Hepatocyte (in vitro differentiated cells): ENCODE data around the gene PIM3. TPM values are rescaled to one million over a fixed set of nuclear protein-coding genes. Genes with fewer than 3 reads are reported as not detected.
A peak's percentile ranks its signal among the peaks of the same experiment; 100 is the strongest.
"Not testable (repeated sequence)": the region's sequence is repeated elsewhere in the genome, so short reads cannot be mapped to it uniquely, and the experiment has no call there.

Source experiments
- DNase-seq: peaks from one replicate; pipeline ENCODE4 v3.0.0-alpha.2; 2016; ENCODE audit warnings: low spot score
- H2AFZ ChIP-seq: fragments of 200-600 bp; sonication (generic); 2 replicates; pipeline ENCODE4 v1.6.0; 2016; ENCODE audit warnings: antibody characterized with exemption, mild to moderate bottlenecking
- H3K27ac ChIP-seq: fragments of 200-600 bp; sonication (generic); 2 replicates; pipeline ENCODE4 v1.5.1; 2016; ENCODE audit warnings: mild to moderate bottlenecking
- H3K27me3 ChIP-seq: fragments of 200-600 bp; sonication (generic); 2 replicates; pipeline ENCODE4 v1.6.1; 2016
- H3K36me3 ChIP-seq: fragments of 200-600 bp; sonication (generic); replicated peaks from 2 replicates; pipeline ENCODE4 v1.5.1; 2016; ENCODE audit warnings: low read depth; ENCODE audit not compliant: insufficient read depth
- H3K4me1 ChIP-seq: fragments of 200-600 bp; sonication (generic); 2 replicates; pipeline ENCODE4 v1.5.1; 2016; ENCODE audit warnings: mild to moderate bottlenecking, moderate library complexity; ENCODE audit not compliant: insufficient read depth
- H3K4me2 ChIP-seq: fragments of 200-600 bp; sonication (generic); 2 replicates; pipeline ENCODE4 v1.6.0; 2016
- H3K4me3 ChIP-seq: fragments of 200-600 bp; sonication (generic); 2 replicates; pipeline ENCODE4 v1.5.1; 2016; ENCODE audit warnings: mild to moderate bottlenecking
- H3K79me2 ChIP-seq: fragments of 200-600 bp; sonication (generic); 2 replicates; pipeline ENCODE4 v1.6.0; 2017; ENCODE audit warnings: mild to moderate bottlenecking
- H3K9me2 ChIP-seq: fragments of 200-600 bp; sonication (generic); replicated peaks from 2 replicates; pipeline ENCODE4 v1.6.0; 2017; ENCODE audit warnings: mild to moderate bottlenecking; ENCODE audit not compliant: insufficient read depth
- H3K9me3 ChIP-seq: fragments of 200-600 bp; sonication (generic); 2 replicates; pipeline ENCODE4 v1.5.1; 2016; ENCODE audit warnings: low read depth, mild to moderate bottlenecking
- H4K20me1 ChIP-seq: fragments of 200-600 bp; sonication (generic); 2 replicates; pipeline ENCODE4 v1.6.0; 2016; ENCODE audit warnings: mild to moderate bottlenecking; ENCODE audit not compliant: insufficient read depth, poor library complexity, severe bottlenecking
- EZH2 ChIP-seq: fragments of 200-600 bp; sonication (generic); IDR thresholded peaks from 2 replicates; pipeline ENCODE4 v1.6.1; 2016; ENCODE audit warnings: antibody characterized with exemption, mild to moderate bottlenecking, borderline replicate concordance
- EZH2phosphoT487 ChIP-seq: fragments of 200-600 bp; sonication (generic); IDR thresholded peaks from one replicate; pipeline ENCODE4 v1.6.1; 2018; ENCODE audit warnings: antibody characterized with exemption, mild to moderate bottlenecking, low read depth, moderate library complexity; ENCODE audit not compliant: unreplicated experiment, severe bottlenecking
- WGBS: methylation state at CpG from one replicate; pipeline ENCODE4 v1.1.6; 2016; ENCODE audit warnings: low lambda C conversion rate; ENCODE audit errors: missing lambda C conversion rate; 5-methylcytosine and 5-hydroxymethylcytosine counted together
- polyA plus RNA-seq: library from polyadenylated mRNA; unstranded; fragments of >200 nt; fragmentation: Nextera tagmentation; extraction: Ambion mirVana; gene quantifications from 2 replicates; pipeline ENCODE4 v1.2.1, GENCODE V29; 2016
- total RNA-seq: library from RNA; depleted of rRNA; stranded (reverse); fragments of >200 nt; gene quantifications from 2 replicates; pipeline ENCODE4 v1.2.3, GENCODE V29; 2014
- TF ChIP-seq, protein P1 (sequence below): fragments of 200-600 bp; sonication (generic); IDR thresholded peaks from 2 replicates; pipeline ENCODE4 v1.5.1; 2016; ENCODE audit warnings: antibody characterized with exemption, mild to moderate bottlenecking; ENCODE audit not compliant: poor library complexity

Gene PIM3
- total and polyA plus RNA-seq, 2 experiments from 2014 or later: 81.1 to 138 TPM

GRCh38 chr22:49943405-49943765 is 17.2 kb upstream of the PIM3 start:
- Histone ChIP-seq H3K27me3 (no peaks in the 10 kb centered on the region), H3K9me3 (no peaks in the 10 kb centered on the region), H3K4me3 (no peak overlapping the region), H4K20me1 (no peaks in the 10 kb centered on the region), H3K79me2 (no peaks in the 10 kb centered on the region), H3K9me2 (no peaks in the 10 kb centered on the region), H3K4me1 (peaks cover 20% of the 10 kb centered on the region), H2AFZ (no peak overlapping the region), H3K27ac (peak overlapping the region; percentile 72), H3K4me2 (no peak overlapping the region), H3K36me3 (no peaks in the 10 kb centered on the region)
- DNase-seq: no peak
- WGBS: 75% methylated on average over 8 of the region's 11 CpGs
- no peak for TF ChIP-seq EZH2
- no peak for TF ChIP-seq EZH2phosphoT487
- TF ChIP-seq, protein P1, sequence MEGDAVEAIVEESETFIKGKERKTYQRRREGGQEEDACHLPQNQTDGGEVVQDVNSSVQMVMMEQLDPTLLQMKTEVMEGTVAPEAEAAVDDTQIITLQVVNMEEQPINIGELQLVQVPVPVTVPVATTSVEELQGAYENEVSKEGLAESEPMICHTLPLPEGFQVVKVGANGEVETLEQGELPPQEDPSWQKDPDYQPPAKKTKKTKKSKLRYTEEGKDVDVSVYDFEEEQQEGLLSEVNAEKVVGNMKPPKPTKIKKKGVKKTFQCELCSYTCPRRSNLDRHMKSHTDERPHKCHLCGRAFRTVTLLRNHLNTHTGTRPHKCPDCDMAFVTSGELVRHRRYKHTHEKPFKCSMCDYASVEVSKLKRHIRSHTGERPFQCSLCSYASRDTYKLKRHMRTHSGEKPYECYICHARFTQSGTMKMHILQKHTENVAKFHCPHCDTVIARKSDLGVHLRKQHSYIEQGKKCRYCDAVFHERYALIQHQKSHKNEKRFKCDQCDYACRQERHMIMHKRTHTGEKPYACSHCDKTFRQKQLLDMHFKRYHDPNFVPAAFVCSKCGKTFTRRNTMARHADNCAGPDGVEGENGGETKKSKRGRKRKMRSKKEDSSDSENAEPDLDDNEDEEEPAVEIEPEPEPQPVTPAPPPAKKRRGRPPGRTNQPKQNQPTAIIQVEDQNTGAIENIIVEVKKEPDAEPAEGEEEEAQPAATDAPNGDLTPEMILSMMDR: no peak

DNA sequence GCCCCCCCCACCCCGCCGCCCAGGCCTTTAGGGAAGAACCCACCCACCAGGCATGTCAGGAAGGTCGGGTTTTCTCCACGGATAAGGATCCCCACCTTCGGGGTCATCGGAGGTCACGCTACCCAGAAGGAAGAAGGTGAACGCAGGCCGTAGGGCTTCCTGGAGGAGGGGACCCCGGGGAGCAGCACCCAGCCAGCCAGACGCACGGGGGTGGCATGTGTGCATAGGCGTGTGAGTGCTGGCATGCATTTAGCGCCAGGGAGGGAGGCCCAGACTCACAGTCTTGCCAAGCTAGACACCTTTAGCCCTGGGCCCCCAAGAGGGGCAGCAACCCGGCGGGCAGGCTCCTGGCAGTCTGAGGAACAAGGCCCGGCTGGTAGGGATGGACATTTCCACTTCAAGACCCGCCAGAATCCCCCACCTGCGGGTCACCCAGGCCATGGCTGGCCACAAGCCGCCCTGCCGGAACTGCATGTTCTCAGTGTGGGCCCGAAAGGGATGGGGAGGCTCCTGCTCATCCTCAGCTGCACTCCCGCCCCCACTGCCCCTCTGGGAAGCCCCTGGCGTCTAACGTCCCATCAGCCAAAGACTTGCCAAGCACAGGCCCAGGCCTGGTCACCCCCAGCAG is 16.7 kb upstream of the PIM3 start:
- Histone ChIP-seq H3K4me3 (no peak overlapping the region), H3K27me3 (no peaks in the 10 kb centered on the region), H3K36me3 (no peaks in the 10 kb centered on the region), H4K20me1 (no peaks in the 10 kb centered on the region), H3K27ac (peak overlapping the region; percentile 72), H3K9me3 (no peaks in the 10 kb centered on the region), H3K4me1 (peaks cover 25% of the 10 kb centered on the region), H2AFZ (no peak overlapping the region), H3K4me2 (no peak overlapping the region), H3K9me2 (no peaks in the 10 kb centered on the region), H3K79me2 (no peaks in the 10 kb centered on the region)
- TF ChIP-seq, protein P1: no peak
- TF ChIP-seq EZH2 (no peak), EZH2phosphoT487 (no peak)
- WGBS: 87% methylated on average over 25 of the region's 25 CpGs
- no peak for DNase-seq

GRCh38 chr22:49944399-49944891 is 16.1 kb upstream of the PIM3 start:
- TF ChIP-seq EZH2phosphoT487: no peak
- TF ChIP-seq, protein P1: no peak
- TF ChIP-seq EZH2: no peak
- Histone ChIP-seq H3K27ac (peak overlapping the region; percentile 72), H3K9me2 (no peaks in the 10 kb centered on the region), H3K4me1 (peaks cover 30% of the 10 kb centered on the region), H3K4me2 (peak overlapping the region; percentile 41), H3K36me3 (no peaks in the 10 kb centered on the region), H3K79me2 (no peaks in the 10 kb centered on the region), H2AFZ (no peak overlapping the region), H3K27me3 (no peaks in the 10 kb centered on the region), H3K9me3 (no peaks in the 10 kb centered on the region), H3K4me3 (no peak overlapping the region), H4K20me1 (no peaks in the 10 kb centered on the region)
- DNase-seq: no peak
- WGBS: 93% methylated on average over 13 of the region's 13 CpGs

DNA sequence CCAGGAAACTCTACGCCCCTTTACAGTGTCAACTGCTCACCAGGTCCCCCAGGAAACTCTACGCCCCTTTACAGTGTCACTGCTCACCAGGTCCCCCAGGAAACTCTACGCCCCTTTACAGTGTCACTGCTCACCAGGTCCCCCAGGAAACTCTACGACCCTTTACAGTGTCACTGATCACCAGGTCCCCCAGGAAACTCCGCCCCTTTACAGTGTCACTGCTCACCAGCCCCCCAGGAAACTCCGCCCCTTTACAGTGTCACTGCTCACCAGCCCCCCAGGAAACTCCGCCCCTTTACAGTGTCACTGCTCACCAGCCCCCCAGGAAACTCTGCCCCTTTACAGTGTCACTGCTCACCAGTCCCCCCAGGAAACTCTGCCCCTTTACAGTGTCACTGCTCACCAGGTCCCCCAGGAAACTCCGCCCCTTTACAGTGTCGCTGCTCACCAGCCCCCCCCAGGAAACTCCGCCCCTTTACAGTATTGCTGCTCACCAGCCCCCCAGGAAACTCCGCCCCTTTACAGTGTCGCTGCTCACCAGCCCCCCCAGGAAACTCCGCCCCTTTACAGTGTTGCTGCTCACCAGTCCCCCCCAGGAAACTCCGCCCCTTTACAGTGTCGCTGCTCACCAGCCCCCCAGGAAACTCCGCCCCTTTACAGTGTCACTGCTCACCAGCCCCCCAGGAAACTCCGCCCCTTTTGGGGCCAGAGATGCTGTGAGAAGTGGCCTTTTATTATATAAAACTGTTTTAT is 15.4 kb upstream of the PIM3 start:
- not testable (repeated sequence) for H3K36me3 ChIP-seq, H3K4me2 ChIP-seq, H4K20me1 ChIP-seq, H2AFZ ChIP-seq, H3K27me3 ChIP-seq, H3K79me2 ChIP-seq, DNase-seq, H3K9me2 ChIP-seq, H3K9me3 ChIP-seq, H3K4me3 ChIP-seq
- Histone ChIP-seq H3K4me1 (peaks cover 37% of the 10 kb centered on the region), H3K27ac (peak overlapping the region; percentile 100)
- WGBS: 85% methylated on average over 10 of the region's 17 CpGs
